ENCODE measurements around the gene DBF4. TPM values are rescaled to one million over a fixed set of nuclear protein-coding genes. Genes with fewer than 3 reads are reported as not detected.

DBF4 gene
- total RNA-seq, 1 donor from 2014 or later, result 11.5 TPM

DNA sequence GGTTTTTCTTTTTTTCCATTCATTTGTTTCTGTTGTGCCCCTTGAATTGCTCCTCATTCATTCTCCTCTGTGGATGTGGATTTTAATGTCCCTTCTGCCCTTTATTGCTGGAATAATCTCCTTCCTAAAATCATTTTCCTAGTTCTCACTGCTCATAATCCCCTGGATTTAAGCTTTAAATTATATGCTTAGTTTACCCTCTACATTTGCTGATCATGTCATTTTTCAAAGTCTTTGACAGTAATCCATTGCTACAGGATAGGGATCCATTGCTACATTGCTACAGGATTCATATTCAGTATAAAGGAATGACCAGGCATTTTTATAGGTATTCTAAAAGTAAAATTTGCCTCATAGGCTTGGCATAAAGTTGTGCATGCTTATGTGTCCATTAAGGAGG, 72.1 kb downstream of the DBF4 start:
- DNase-seq (no peak), ATAC-seq (no peak)
- intact Hi-C loops (cut with DNase I), result no loop called here
- TF ChIP-seq, protein P1, sequence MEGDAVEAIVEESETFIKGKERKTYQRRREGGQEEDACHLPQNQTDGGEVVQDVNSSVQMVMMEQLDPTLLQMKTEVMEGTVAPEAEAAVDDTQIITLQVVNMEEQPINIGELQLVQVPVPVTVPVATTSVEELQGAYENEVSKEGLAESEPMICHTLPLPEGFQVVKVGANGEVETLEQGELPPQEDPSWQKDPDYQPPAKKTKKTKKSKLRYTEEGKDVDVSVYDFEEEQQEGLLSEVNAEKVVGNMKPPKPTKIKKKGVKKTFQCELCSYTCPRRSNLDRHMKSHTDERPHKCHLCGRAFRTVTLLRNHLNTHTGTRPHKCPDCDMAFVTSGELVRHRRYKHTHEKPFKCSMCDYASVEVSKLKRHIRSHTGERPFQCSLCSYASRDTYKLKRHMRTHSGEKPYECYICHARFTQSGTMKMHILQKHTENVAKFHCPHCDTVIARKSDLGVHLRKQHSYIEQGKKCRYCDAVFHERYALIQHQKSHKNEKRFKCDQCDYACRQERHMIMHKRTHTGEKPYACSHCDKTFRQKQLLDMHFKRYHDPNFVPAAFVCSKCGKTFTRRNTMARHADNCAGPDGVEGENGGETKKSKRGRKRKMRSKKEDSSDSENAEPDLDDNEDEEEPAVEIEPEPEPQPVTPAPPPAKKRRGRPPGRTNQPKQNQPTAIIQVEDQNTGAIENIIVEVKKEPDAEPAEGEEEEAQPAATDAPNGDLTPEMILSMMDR (IDR thresholded peaks at IDR 0.05), result no peak
- Histone ChIP-seq H3K36me3 (no peaks in the 10 kb centered on the region), H3K4me1 (no peaks in the 10 kb centered on the region), H3K4me3 (no peak overlapping the region), H3K27me3 (ENCODE audit: low read depth) (no peaks in the 10 kb centered on the region), H3K27ac (no peak overlapping the region), H3K9me3 (no peaks in the 10 kb centered on the region)

Other genes with a start within 250 kb of the DBF4 start
- gene RUNDC3B, start 248.1 kb upstream of the DBF4 start, total RNA-seq, result 1.2 TPM
- gene SLC25A40, start 133 bp upstream of the DBF4 start, total RNA-seq, result 29.2 TPM
- gene ADAM22, start 57.8 kb downstream of the DBF4 start, total RNA-seq, result 2.7 TPM

Data from lower lobe of right lung (tissue), 2 donors.